Peyer's patch (tissue), 4 donors: ENCODE results near the gene SLC44A5.

ENCODE experiments used
- POLR2A ChIP-seq, 2 donors: fragments of 450-650 bp; IDR thresholded peaks; one replicate each; pipeline ENCODE4 v1.5.1; 2017; ENCODE audit warnings: antibody characterized with exemption in 2 of 2, mild to moderate bottlenecking in 2 of 2, moderate library complexity in 2 of 2
- TF ChIP-seq, protein P1 (sequence below), 6 experiments: fragments of 450-650 bp in 4 of 6; fragments of 200-600 bp in 2 of 6; sonication (generic) in 1 of 6; IDR thresholded peaks; one replicate each; pipeline ENCODE4 v1.5.1; 2017 to 2019; ENCODE audit warnings: antibody characterized with exemption in 6 of 6, mild to moderate bottlenecking in 3 of 6, moderate library complexity in 1 of 6

GRCh38 chr1:75449998-75450397 is 160.9 kb downstream of the SLC44A5 start:
- TF ChIP-seq, protein P1, sequence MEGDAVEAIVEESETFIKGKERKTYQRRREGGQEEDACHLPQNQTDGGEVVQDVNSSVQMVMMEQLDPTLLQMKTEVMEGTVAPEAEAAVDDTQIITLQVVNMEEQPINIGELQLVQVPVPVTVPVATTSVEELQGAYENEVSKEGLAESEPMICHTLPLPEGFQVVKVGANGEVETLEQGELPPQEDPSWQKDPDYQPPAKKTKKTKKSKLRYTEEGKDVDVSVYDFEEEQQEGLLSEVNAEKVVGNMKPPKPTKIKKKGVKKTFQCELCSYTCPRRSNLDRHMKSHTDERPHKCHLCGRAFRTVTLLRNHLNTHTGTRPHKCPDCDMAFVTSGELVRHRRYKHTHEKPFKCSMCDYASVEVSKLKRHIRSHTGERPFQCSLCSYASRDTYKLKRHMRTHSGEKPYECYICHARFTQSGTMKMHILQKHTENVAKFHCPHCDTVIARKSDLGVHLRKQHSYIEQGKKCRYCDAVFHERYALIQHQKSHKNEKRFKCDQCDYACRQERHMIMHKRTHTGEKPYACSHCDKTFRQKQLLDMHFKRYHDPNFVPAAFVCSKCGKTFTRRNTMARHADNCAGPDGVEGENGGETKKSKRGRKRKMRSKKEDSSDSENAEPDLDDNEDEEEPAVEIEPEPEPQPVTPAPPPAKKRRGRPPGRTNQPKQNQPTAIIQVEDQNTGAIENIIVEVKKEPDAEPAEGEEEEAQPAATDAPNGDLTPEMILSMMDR (IDR thresholded peaks at IDR 0.05) = no peak
- TF ChIP-seq POLR2A (IDR thresholded peaks at IDR 0.05) = no peak
